Skeletal muscle tissue (tissue), 4 donors: ENCODE data around the gene NAP1L4. TPM values are rescaled to one million over a fixed set of nuclear protein-coding genes. Genes with fewer than 3 reads are reported as not detected.

Experiments used
- H3K27ac ChIP-seq: one replicate; pipeline ENCODE4 v1.7.0; 2013; ENCODE audit warnings: mild to moderate bottlenecking, low read depth, low read length, inconsistent platforms
- H3K27me3 ChIP-seq, 3 donors: one replicate each; pipeline ENCODE4 v1.7.0; 2013; ENCODE audit warnings: low read length in 3 of 3; ENCODE audit not compliant: control insufficient read depth in 3 of 3, insufficient read depth in 3 of 3
- H3K36me3 ChIP-seq, 3 donors: one replicate each; pipeline ENCODE4 v1.7.0; 2013; ENCODE audit warnings: low read length in 3 of 3; ENCODE audit not compliant: control insufficient read depth in 3 of 3, insufficient read depth in 3 of 3
- H3K4me1 ChIP-seq, 3 donors: one replicate each; pipeline ENCODE4 v1.7.0; 2013; ENCODE audit warnings: low read length in 3 of 3, mild to moderate bottlenecking in 3 of 3; ENCODE audit not compliant: control insufficient read depth in 3 of 3, insufficient read depth in 3 of 3
- H3K4me3 ChIP-seq, 3 donors: one replicate each; pipeline ENCODE4 v1.7.0; 2013; ENCODE audit warnings: low read length in 3 of 3
- H3K9ac ChIP-seq, 3 donors: one replicate each; pipeline ENCODE4 v1.7.0; 2013; ENCODE audit warnings: low read length in 3 of 3, mild to moderate bottlenecking in 3 of 3, moderate library complexity in 2 of 3, low read depth in 1 of 3
- H3K9me3 ChIP-seq, 3 donors: one replicate each; pipeline ENCODE4 v1.7.0; 2013; ENCODE audit warnings: low read length in 3 of 3; ENCODE audit not compliant: control insufficient read depth in 3 of 3
- total RNA-seq: library from RNA; depleted of rRNA; stranded (reverse); fragments of >200 nt; gene quantifications from one replicate; pipeline ENCODE4 v1.2.3, GENCODE V29; 2014
- donor health status: Osteomylitis.

NAP1L4 gene
- total RNA-seq, 1 donor from 2014 or later = 148 TPM

GRCh38 chr11:2927121-2927800 lies 64.9 kb downstream of the NAP1L4 start:
- Histone ChIP-seq H3K9me3 (no peaks in the 10 kb centered on the region), H3K9ac (no peak overlapping the region), H3K36me3 (no peaks in the 10 kb centered on the region), H3K27me3 (peaks cover 35 to 51% (median 49%) of the 10 kb centered on the region in 3 donors), H3K27ac (no peak overlapping the region), H3K4me3 (no peak overlapping the region), H3K4me1 (peaks cover 10 to 20% (median 16%) of the 10 kb centered on the region in 3 donors)

- Histone ChIP-seq H3K9ac (no peak overlapping the region), H3K9me3 (no peaks in the 10 kb centered on the region), H3K4me1 (peaks cover 10 to 20% (median 16%) of the 10 kb centered on the region in 3 donors), H3K27ac (no peak overlapping the region), H3K4me3 (no peak overlapping the region), H3K27me3 (peaks cover 35 to 48% (median 47%) of the 10 kb centered on the region in 3 donors), H3K36me3 (no peaks in the 10 kb centered on the region)
Observed at GRCh38 chr11:2926611-2927051, 65.5 kb downstream of the NAP1L4 start.

- Histone ChIP-seq H3K9me3 (no peaks in the 10 kb centered on the region), H3K9ac (no peak overlapping the region), H3K4me1 (peaks cover 6 to 14% (median 10%) of the 10 kb centered on the region in 3 donors), H3K27me3 (peaks cover 28 to 34% (median 32%) of the 10 kb centered on the region in 3 donors), H3K36me3 (no peaks in the 10 kb centered on the region), H3K27ac (no peak overlapping the region), H3K4me3 (no peak overlapping the region)
Observed at GRCh38 chr11:2924821-2925675, 67.1 kb downstream of the NAP1L4 start.

- H3K27ac ChIP-seq = no peak overlapping the region
- H3K36me3 ChIP-seq = no peaks in the 10 kb centered on the region
- H3K27me3 ChIP-seq = peaks cover 25 to 28% (median 26%) of the 10 kb centered on the region in 3 donors
- no peak overlapping the region for H3K4me3 ChIP-seq
- no peak overlapping the region for H3K9ac ChIP-seq
- no peaks in the 10 kb centered on the region for H3K9me3 ChIP-seq
- peaks cover 2 to 9% (median 6%) of the 10 kb centered on the region in 3 donors for H3K4me1 ChIP-seq
Observed at GRCh38 chr11:2924381-2924780, 67.7 kb downstream of the NAP1L4 start.

- Histone ChIP-seq H3K27ac (no peak overlapping the region), H3K9me3 (no peaks in the 10 kb centered on the region)
Observed at GRCh38 chr11:2923446-2924375, 68.4 kb downstream of the NAP1L4 start.

GRCh38 chr11:2922655-2923054 lies 69.5 kb downstream of the NAP1L4 start:
- Histone ChIP-seq H3K4me1 (no peaks in the 10 kb centered on the region), H3K9ac (no peak overlapping the region), H3K4me3 (no peak overlapping the region), H3K9me3 (no peaks in the 10 kb centered on the region), H3K27ac (no peak overlapping the region), H3K36me3 (no peaks in the 10 kb centered on the region), H3K27me3 (peaks cover 11 to 13% (median 12%) of the 10 kb centered on the region in 3 donors)

More at GRCh38 chr11:2923446-2924375, 68.4 kb downstream of the NAP1L4 start:
- H3K4me1 ChIP-seq = peaks cover 2 to 4% (median 2%) of the 10 kb centered on the region in 3 donors
- H3K4me3 ChIP-seq = no peak overlapping the region
- no peak overlapping the region for H3K9ac ChIP-seq
- peaks cover 20 to 23% (median 21%) of the 10 kb centered on the region in 3 donors for H3K27me3 ChIP-seq
- no peaks in the 10 kb centered on the region for H3K36me3 ChIP-seq

GRCh38 chr11:2921742-2922493 lies 70.2 kb downstream of the NAP1L4 start:
- Histone ChIP-seq H3K27me3 (peaks cover 3 to 6% (median 5%) of the 10 kb centered on the region in 3 donors), H3K36me3 (no peaks in the 10 kb centered on the region), H3K4me1 (no peaks in the 10 kb centered on the region), H3K9ac (no peak overlapping the region), H3K4me3 (no peak overlapping the region), H3K9me3 (no peaks in the 10 kb centered on the region), H3K27ac (no peak overlapping the region)

- Histone ChIP-seq H3K9me3 (no peaks in the 10 kb centered on the region), H3K27ac (no peak overlapping the region), H3K27me3 (peaks cover 0 to under 1% (median 0%) of the 10 kb centered on the region in 3 donors), H3K4me3 (no peak overlapping the region), H3K4me1 (no peaks in the 10 kb centered on the region), H3K9ac (no peak overlapping the region), H3K36me3 (no peaks in the 10 kb centered on the region)
Observed at GRCh38 chr11:2921261-2921660, 70.9 kb downstream of the NAP1L4 start.

- no peak overlapping the region for H3K4me3 ChIP-seq
- no peak overlapping the region for H3K27ac ChIP-seq
- no peaks in the 10 kb centered on the region for H3K9me3 ChIP-seq
- H3K27me3 ChIP-seq = no peaks in the 10 kb centered on the region
- H3K36me3 ChIP-seq = no peaks in the 10 kb centered on the region
- no peak overlapping the region for H3K9ac ChIP-seq
- H3K4me1 ChIP-seq = no peaks in the 10 kb centered on the region
Observed at GRCh38 chr11:2920343-2920742, 71.8 kb downstream of the NAP1L4 start.
